Stimulated activated CD4-positive, alpha-beta T cell treated with anti-CD3 and anti-CD28 coated beads, Interleukin-4, amount 100 ng/mL, for 24 hours (primary cell): ENCODE data around the gene CYFIP1.

Experiments used
- DNase-seq: peaks from one replicate; pipeline ENCODE4 v3.0.0-alpha.2; 2020

The CYFIP1 gene

DNA sequence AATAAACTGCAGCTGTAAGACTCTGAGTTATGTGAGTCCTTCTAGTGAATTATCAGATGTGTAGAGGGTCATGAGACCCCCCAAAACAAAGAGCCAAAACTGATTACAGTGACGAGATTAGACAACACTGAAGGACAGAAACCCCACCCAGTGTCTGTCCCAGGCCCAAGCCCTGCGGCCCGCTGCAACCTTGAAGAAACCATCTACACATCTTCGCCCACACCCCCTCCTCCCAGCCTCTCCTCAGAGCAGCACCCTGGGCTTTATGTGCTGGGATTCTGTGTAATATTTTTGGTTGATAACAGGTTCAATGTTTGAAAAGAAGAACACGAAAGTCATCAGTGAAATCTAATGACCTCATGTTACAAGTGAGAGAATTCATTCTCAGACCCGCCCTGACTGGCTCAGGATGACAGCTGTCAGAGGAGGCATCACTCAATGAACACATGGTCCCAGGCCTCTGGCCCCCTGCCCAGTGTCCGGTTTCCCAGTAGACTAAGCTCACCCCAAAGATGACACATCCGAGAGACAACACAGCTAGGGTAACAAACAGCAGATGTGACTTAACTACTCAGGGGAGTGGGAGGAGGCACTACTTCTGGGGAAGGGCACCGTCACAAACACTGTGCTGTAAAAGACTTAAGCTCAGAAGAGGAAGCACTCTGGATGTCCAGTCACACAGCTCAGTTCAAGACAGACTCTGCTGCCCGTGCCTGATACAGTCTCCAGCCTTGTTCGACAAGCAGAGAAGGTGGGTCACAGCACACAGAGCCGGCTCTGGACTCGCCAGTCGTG, 92.8 kb downstream of the CYFIP1 start:
- no peak for DNase-seq

DNA sequence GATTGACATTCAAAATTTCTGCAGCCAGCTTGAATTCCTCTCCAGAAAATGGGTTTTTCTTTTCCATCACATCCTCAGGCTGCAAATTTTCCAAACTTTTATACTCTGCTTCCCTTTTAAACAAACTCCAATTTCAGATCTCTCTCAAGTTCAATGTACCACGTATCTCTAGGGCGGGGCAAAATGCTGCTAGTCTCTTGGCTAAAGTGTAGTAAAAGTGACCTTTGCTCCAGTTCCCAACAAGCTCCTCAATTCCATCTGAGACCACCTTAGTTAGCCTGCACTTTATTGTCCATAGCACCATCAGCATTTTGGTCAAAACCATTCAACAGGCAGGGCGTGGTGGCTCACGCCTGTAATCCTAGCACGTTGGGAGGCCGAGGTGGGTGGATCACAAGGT, 95.0 kb downstream of the CYFIP1 start:
- DNase-seq: no peak

DNA sequence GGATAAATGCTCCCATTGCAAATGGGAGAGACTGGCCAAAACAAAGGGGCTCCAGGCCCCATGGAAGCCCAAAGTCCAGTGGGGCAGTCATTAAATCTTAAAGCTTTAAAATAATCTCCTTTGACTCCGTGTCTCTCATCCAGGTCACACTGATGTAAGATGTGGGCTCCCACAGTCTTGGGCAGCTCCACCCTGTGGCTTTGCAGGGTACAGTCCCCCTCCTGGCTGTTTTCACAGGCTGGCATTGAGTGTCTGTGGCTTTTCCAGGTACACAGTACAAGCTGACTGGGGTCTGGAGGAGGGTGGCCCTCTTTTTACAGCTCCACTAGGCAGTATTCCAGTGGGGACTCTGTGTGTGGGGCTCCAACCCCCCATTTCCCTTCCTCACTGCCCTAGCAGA, 95.8 kb downstream of the CYFIP1 start:
- DNase-seq: no peak

DNA sequence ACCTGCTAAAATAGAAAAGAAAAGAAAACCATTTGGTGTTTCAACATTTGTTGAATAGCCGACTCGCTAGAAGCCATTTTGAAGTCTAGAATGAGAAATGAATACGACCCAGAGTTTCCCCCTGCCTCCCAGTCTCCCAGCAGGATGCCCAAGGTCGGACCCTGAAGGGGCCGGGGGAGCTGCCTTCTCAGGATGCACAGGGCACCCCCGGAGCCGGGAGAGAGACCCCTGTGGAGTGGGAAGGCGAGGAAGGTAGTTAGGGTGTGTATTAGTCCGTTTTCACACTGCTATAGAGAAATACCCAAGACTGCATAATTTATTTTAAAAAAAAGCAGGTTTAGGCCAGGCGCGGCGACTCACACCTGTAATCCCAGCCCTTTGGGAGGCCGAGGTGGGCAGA, 97.0 kb downstream of the CYFIP1 start:
- no peak for DNase-seq

DNA sequence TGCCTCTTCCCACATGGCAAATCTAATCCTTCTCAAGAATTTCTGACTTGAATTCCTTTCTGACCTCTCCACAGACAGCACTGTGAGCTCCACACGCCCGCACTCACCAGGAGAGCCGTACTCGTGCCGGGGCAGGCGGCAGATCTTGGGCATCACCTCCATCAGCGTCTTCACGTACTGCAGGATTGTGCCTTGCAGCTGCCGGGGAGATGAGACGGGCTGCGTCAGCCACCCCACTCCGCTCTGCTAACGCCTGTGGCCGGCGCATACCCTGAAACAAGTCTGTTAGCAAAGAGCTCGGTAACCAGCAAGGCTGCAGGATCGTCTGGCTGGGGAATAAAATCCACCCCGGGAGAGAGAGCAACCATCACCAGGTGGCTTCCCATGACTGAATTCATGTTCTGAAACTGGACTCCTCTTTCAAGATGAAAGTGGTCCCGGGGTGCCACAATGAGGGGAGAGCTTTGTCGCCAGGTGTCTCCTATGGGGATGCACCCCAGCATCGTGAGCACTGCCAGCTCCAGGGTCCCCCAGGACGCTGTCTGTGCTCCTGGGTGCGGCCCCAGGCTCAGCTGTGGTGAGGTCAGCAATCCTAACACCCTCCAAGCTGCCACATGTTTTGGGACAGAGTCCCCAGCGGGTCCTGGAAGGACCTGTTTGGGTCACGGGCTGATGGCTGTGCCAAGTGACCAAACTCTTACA, 98.3 kb downstream of the CYFIP1 start:
- DNase-seq: no peak

DNA sequence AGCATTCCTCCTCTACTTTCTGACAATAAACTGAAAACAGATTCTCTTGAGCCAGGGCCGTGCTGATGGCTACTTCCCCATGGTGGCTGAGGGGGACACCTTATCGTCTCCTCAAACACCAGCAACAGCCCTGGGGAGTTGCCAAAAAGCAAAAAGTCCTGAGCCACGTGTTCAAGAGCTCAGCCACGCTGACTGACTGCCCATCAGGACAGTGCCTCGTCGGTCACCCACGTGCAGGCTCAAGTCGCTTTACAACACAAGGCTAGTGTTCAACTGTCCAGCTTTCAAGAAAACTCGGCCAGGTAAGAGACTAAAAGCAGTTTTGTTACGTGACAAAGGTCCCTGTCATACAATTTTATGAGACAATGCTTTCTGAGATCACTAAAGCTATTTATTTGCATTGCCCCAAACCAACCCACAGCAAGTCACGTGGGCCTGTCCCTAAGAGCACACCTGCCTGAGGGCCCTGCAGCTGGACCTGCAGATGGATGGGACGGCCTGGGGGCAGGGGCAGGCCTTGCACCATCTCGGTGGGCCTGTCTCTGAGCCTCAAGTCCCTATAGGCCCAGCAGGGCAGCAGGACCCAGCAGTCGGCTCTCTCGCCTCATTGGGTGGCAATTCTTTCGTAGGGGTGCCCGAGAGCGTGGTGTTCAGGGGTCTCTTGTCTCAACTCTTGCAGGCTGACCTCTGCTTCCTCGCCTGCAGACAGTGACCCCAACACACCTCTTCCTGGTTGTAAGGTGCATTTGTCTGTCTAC, 99.0 kb downstream of the CYFIP1 start:
- no peak for DNase-seq

DNA sequence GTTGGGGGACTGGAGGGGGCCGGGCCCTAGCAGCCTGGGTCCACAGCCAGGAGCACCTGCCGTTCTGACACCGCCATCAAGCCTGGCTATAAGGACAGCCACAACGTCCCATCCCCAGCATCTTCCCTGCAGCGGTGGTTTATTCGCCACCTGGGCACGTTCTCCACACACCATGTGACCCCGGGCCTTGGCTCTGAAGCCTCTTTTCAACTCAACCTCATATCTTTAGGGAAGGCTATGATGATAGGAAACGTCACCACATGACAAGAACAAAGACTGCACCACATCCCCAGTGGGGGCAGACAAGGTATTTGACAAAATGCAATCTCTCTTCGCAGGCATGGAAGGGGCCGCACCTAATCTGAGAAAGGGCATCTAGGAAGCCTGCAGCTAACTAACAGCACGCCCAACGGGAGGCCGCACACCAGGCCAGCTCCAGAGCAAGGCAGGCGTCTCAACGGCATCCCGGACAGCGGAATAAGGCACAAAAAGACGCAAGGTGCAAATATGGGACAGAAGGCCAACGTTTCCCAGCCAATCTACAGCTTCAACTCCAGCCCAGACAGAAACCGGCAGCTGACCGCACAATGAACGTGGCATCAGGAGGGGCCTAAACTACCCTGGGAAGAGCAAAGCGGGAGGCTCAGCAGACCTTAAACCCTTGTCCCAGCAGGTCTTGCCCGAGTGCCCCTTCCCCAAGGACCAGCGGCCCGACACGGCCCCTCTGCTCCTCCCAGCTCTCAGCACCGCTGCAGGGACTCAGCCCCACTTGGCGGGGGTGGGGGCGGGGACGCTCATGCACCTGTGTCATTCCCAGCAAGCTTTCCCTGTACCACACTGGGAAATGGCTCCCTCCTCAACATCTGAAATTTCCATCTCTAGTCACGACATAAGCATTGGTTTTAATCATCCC, 99.8 kb downstream of the CYFIP1 start:
- DNase-seq: no peak

DNA sequence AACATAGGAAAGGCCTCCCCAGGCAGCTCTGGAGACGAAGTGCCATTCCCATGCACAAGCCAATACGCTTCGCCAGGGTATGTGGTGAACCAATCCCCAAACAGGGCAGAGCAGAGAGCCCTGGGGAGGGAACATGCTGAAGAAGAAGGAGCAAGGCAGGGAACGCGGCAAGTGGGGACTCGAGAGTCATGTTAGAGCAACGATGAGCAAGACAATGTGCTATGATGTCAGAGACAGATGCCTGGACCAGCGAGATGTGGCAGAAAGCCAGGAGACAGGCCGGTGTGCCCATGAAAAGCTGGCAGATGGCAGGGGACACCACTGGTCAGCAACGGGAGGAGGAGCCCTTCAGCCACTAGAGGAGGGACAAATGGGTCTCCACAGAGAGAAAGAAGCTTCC, 102.1 kb downstream of the CYFIP1 start:
- no peak for DNase-seq

DNA sequence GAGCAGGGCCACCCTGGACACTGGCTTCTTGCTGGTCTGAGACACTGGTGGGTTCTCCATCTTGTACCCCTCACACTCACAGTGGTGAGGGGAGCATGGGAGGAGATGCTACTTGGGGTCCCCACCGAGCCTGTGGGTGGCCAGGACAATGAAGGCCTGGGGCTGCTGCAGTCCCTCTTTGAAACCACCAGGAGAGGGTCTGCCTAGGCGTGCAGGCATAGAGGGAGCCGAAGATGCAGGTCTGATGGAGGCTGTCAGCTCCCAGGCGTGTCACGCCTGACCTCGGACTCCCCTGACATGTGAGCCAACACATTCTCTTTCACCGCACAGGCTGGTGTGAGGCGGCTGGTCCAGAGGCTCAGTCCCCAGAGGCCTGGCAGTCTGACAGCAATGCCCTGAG, 102.6 kb downstream of the CYFIP1 start:
- no peak for DNase-seq

DNA sequence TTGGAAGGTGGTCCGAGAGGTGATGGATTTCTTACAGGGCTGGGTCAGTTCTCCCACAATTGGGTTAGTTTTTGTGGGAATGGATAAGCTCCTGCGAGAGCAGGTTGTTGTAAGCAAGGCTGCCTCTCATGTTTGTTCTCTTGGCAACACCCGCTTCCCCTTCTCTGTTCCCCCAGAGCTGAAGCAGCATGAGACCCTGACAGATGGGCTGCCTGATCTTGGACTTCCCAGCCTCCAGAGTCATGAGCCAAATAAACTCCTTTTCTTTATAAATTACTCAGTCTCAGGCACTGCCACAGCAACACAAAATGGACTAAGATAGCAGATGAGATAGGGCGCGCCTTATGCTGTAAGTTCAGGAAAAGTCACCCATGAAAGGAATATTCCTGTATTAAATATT, 103.1 kb downstream of the CYFIP1 start:
- no peak for DNase-seq

DNA sequence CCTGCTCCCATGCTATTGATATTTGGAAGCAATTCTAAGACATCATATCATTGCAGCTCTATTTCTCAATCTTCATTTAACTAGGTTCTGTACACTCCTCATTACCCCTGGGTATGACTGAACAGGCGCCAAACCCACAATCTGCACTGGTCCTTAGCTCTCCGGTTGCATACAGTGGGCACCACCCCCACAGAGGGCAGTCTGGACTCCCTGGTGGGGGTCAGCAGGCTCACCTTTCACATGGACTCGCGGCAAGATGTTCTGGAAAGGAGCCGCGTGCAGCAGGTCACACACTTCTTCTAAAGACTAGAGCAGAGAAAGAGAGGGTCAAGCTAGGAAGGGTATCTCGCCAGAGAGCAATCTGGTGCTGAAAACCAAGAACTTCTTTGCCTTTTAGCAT, 105.2 kb downstream of the CYFIP1 start:
- no peak for DNase-seq

DNA sequence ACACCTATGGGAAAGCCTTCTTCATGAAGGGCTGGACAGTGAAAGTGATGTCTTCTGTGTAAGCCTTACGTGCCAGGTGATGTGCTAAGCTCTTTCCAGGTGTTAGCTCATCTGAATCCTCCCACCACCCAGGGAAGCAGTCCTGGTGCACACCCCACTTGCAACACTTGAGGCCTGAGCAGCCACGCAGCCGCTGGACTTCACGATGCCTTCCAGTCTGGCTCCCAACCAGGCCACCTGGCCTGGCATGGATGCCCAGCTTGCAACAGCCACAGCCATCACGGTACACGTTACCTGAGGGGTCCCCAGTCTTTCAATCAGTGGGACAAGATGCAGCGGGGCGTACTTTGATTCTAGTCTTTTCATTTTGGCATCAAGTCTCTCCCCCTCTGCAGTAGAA, 105.9 kb downstream of the CYFIP1 start:
- no peak for DNase-seq

DNA sequence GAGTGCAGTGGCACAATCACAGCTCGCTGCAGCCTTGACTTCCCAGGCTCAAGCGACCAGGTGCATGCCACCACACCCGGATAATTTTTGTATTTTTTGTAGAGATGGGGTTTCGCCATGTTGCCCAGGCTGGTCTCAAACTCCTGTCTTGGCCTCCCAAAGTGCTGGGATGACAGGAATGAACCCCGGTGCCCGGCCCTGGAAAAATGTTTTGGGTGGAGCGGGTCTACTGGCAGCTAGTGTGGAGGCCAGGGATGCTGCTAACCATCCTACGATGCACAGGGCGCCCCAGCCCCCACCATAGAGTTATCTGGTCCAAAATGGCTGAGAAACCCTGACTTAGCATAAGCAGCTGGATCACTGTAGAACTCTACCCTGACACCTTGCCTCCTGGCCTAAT, 106.3 kb downstream of the CYFIP1 start:
- no peak for DNase-seq

DNA sequence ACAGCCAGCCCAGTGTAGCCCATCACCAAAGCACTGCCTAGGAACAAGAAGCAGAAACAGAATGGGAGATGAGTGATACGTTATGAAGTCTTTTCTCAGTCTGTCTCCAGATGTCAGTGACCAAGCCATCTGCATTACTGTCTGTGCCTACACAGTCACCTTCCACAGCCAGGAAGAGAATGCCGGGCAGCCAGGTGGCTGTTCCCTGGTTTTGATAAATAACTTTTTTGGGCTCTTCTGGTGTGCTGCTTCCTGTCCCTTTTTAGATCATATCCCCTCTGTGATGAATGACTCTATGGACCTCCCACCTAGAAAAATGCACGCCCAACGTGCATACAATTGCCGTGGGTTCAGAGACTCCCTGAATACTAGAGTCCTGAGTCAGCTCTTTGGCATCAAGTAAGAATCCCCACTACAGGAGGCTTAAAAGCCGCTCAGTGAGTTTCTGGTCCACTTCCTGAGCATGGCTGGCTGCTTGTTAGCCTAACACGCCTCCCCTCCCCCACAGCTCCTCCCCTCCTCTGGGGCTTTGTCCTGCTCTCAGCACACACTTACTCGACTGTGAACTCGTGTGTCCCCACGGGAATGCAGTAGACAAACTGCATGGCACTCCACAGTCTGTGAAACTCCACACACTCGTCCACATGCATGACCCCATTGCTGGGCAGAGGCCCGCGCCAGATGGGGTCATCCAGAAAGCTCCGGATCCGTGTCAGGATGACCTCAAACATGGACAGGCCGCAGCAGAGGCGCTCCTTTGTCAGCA, 107.0 kb downstream of the CYFIP1 start:
- no peak for DNase-seq

DNA sequence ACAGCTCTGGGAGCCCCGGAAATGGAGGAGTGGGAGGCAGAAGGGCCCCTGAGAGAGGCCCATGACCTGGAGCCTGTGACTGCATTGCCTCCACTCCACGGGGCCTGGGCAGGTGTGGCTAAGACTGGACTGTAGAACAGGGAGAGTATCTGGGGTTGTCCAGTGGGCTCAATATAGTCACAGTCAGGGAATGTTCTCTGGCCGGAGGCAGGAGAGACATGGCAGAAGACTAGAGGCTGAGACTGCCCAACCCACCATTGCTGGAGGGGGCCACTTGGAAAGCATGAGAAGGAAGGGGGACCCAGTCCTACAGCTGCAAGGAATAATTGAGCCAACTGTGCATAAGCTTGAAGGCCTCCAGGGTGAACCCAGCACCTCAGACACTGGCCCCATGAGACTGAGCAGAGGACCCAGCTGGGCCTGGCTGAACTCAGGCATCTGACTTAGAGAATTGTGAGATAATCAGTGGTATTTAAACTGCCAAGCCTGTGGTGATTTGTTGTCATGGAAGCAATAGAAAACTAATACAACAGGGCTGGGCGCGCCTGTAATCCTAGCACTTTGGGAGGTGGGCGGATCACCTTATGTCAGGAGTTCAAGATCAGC, 108.6 kb downstream of the CYFIP1 start:
- no peak for DNase-seq

DNA sequence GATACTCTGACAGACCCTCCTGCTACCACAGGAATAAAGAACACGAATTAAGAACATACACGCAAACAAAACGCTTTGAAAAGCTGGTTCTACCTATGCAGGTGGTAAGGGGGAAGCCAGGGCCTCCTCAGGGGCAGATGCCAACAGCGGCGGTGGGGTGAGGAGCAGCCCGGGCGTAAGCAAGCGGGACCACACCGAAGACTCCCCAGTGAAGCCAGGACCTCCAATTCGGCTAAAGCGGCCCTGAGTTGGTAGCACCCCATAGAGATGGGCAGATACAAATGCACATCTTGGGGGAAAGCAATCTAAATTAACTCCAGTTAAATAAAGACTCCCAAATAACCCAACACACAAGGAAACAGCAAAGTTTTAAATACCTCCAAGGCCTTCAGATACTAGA, 109.3 kb downstream of the CYFIP1 start:
- no peak for DNase-seq

DNA sequence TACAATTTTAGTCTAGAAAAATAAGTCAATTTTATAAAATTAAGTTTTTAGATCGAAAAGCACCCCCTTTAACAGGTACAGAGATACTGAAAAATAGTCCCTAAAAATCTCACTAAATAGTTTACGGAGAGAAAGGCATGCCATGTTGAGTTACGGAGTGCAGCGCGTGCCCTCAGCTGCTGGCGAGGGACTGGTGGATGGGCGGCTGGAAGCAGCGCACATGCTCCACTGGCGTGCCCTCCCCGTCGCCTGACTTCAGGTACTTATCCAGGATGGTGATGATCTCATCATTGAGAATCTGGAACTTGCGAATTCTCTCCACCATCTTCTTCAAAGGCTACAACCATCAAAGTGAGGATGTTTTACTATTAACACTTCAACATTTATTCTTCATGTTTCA, 110.3 kb downstream of the CYFIP1 start:
- no peak for DNase-seq

DNA sequence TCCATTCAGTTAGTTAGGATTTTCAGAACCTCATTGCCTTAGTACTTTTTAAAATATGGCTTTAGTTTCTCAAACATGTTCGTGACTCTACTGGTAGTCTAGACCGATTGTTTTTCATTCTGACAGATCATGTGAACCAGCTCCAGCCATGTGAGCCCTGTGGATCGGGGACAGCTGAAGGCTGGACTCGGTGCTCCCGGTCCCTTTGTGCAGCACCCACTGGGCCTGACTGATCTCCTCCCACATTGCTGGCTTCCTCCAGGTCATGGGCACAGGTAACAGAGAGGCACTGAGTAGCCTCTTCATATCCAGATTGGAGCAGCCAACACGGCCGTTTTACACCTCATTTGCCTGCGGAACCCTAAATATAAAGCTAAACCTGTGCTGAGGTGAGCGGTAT, 111.2 kb downstream of the CYFIP1 start:
- no peak for DNase-seq

DNA sequence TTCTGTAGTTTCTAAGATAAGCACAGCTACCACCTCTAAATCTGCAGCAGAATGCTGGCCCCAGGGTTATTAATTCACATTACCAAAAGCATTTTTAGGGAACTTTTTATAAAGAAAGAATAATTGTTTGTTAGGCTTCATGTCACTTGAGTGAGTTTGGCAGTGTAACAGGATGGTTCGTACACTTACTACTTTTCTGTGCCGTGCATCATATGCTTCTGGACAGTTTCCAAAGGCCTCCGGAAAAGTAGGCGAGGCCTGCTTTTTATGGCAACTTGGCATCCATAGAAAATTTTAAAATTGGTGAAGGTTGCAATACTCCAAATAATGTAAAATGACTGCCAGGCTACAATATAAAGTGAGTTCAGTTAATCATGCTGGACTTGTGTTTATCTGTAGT, 111.7 kb downstream of the CYFIP1 start:
- DNase-seq: no peak

DNA sequence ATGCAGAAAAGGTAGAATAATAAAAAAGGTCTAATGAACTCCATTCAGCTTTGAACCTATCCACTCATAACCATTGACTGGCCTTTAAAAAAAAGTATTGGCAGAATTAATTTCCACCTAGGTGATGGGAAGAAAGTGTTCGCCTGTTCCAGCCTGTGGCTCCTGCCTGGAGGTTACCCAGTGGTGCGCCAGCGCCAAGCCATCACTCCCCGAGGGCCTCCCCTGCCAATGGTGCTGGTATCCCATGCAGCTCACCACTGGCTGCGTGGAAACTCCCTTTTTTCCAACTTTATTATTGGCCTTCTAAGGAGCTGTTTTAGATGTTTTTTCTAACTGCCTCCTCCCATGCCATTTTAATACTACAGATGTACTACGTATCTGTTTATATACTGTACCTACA, 112.3 kb downstream of the CYFIP1 start:
- no peak for DNase-seq

DNA sequence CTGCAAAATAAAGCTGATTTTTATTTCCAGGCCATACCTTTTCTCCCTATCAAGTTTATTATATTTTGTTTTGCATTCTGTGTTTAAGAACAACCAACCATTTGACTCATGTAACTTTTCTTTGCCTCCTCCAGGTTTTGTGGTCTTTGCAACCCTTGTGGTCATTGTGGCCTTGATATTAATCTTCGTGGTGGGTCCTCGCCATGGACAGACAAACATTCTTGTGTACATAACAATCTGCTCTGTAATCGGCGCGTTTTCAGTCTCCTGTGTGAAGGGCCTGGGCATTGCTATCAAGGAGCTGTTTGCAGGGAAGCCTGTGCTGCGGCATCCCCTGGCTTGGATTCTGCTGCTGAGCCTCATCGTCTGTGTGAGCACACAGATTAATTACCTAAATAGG, 114.1 kb downstream of the CYFIP1 start:
- no peak for DNase-seq

DNA sequence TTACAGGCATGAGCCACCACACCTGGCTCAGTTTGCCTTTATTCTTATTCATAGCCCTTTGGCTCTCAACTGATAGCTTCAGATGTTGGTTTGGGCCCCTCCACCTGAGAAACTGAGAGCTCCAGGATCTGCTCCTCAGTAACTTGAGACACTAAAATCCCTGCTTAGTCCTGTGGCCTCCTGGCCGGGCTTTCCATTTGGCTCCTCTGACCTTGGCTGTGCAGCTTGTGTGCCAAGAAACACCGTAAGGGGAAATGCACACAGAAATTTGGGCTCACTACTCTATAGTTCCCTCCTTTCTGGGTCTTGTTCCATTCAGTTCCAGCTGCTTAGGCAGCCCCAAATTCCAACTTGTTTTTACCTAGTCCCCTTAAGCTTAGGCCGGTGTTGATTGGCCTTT, 116.8 kb downstream of the CYFIP1 start:
- no peak for DNase-seq
